Mesendoderm (in vitro differentiated cells): Measurements from ENCODE around the gene LGALS7B.

Experiments used
- DNase-seq: peaks from one replicate; pipeline ENCODE4 v3.0.0; 2013
- H2AK5ac ChIP-seq: 2 replicates; pipeline ENCODE4 v1.6.1; 2013; ENCODE audit warnings: low read length, inconsistent platforms
- H2BK120ac ChIP-seq: 2 replicates; pipeline ENCODE4 v1.6.1; 2013; ENCODE audit warnings: low read depth, mild to moderate bottlenecking, low read length, moderate library complexity, mixed read lengths
- H2BK15ac ChIP-seq: replicated peaks from 2 replicates; pipeline ENCODE4 v1.6.1; 2013; ENCODE audit warnings: low read depth, mild to moderate bottlenecking, moderate library complexity
- H2BK5ac ChIP-seq: 2 replicates; pipeline ENCODE4 v1.6.1; 2013; ENCODE audit warnings: low read length, inconsistent platforms
- H3K18ac ChIP-seq: 2 replicates; pipeline ENCODE4 v1.6.1; 2013; ENCODE audit warnings: mild to moderate bottlenecking, low read length, mixed read lengths
- H3K23ac ChIP-seq: one replicate; pipeline ENCODE4 v1.6.1; 2013; ENCODE audit warnings: low read length
- H3K27ac ChIP-seq: 2 replicates; pipeline ENCODE4 v1.5.1; 2013; ENCODE audit warnings: low read depth, mild to moderate bottlenecking, inconsistent platforms, low read length, moderate library complexity
- H3K27me3 ChIP-seq: 2 replicates; pipeline ENCODE4 v1.6.1; 2013; ENCODE audit warnings: low read length, control low read depth, mild to moderate bottlenecking, inconsistent platforms; ENCODE audit not compliant: insufficient read depth, poor library complexity
- H3K36me3 ChIP-seq: 2 replicates; pipeline ENCODE4 v1.6.1; 2013; ENCODE audit warnings: low read length, inconsistent platforms; ENCODE audit not compliant: control insufficient read depth, insufficient read depth
- H3K4ac ChIP-seq: one replicate; pipeline ENCODE4 v1.6.1; 2013; ENCODE audit warnings: low read depth, mild to moderate bottlenecking, low read length, moderate library complexity
- H3K4me1 ChIP-seq: 2 replicates; pipeline ENCODE4 v1.6.1; 2013; ENCODE audit warnings: low read depth, low read length, inconsistent platforms; ENCODE audit not compliant: control insufficient read depth
- H3K4me2 ChIP-seq: 2 replicates; pipeline ENCODE4 v1.6.1; 2013; ENCODE audit warnings: low read length
- H3K4me3 ChIP-seq: 2 replicates; pipeline ENCODE4 v1.5.1; 2013; ENCODE audit warnings: mild to moderate bottlenecking, low read length
- H3K56ac ChIP-seq: one replicate; pipeline ENCODE4 v1.6.1; 2013; ENCODE audit warnings: low read length
- H3K79me1 ChIP-seq: 2 replicates; pipeline ENCODE4 v1.6.1; 2013; ENCODE audit warnings: low read length, inconsistent platforms
- H3K79me2 ChIP-seq: 2 replicates; pipeline ENCODE4 v1.6.1; 2013; ENCODE audit warnings: mild to moderate bottlenecking, low read length; ENCODE audit not compliant: control insufficient read depth, insufficient read depth
- H3K9ac ChIP-seq: 2 replicates; pipeline ENCODE4 v1.6.1; 2013; ENCODE audit warnings: low read length, inconsistent platforms
- H4K5ac ChIP-seq: one replicate; pipeline ENCODE4 v1.6.1; 2013; ENCODE audit warnings: low read length
- H4K8ac ChIP-seq: one replicate; pipeline ENCODE4 v1.6.1; 2013; ENCODE audit warnings: low read depth, mild to moderate bottlenecking, control low read depth, low read length, moderate library complexity
- WGBS: extraction: QIAGEN DNeasy Blood & Tissue Kit; methylation state at CpG from one replicate; pipeline ENCODE4 v1.1.7; 2013; ENCODE audit warnings: low lambda C conversion rate, missing lambda C conversion rate; ENCODE audit not compliant: insufficient coverage; ENCODE audit errors: extremely low coverage; 5-methylcytosine and 5-hydroxymethylcytosine counted together

The LGALS7B gene

DNA sequence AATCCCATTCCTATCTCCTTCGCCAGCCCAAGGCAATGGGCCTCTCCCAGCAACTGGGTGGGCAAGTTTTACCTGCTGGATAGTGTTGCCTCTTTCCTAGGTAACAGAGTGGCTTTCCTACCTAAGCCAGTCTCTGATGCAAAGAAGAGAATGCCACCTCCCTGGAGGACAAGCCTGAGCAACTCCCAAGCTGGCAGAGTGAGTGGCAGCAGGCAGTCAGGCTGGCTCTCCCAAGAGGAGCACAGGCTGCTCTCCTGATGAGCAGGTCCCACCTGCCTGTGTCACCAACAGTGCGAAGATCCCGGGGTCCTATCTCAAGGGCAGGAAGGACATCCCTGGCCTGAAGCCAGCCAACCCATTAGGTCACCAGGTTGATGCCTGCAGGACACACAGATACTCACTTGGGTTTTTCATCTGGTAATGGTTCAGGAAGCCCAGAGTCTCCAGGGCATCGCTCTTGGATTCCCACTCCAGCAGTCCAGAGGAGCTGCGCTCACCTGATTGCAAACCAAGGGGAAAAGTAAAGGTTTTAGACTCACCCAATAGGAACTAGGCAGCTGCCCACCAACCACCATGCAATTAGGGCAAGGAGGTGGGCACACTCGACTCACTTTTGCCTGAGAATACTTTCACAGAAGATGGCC lies 48.1 kb downstream of the LGALS7B start:
- Histone ChIP-seq H3K4ac (no peak overlapping the region), H4K8ac (no peak overlapping the region), H3K4me3 (no peak overlapping the region), H3K27ac (no peak overlapping the region), H3K4me2 (no peak overlapping the region), H2BK5ac (no peak overlapping the region), H3K27me3 (no peaks in the 10 kb centered on the region), H3K79me2 (peaks cover 5% of the 10 kb centered on the region), H3K4me1 (no peaks in the 10 kb centered on the region), H3K36me3 (peaks cover 43% of the 10 kb centered on the region), H3K56ac (no peak overlapping the region), H2BK120ac (no peak overlapping the region), H4K5ac (no peak overlapping the region), H2AK5ac (no peak overlapping the region), H3K9ac (no peak overlapping the region), H3K18ac (no peak overlapping the region), H2BK15ac (no peak overlapping the region), H3K79me1 (peaks cover 14% of the 10 kb centered on the region), H3K23ac (no peak overlapping the region)
- no CpG with 5 or more reads among the region's 6 CpGs for WGBS
- no peak for DNase-seq

DNA sequence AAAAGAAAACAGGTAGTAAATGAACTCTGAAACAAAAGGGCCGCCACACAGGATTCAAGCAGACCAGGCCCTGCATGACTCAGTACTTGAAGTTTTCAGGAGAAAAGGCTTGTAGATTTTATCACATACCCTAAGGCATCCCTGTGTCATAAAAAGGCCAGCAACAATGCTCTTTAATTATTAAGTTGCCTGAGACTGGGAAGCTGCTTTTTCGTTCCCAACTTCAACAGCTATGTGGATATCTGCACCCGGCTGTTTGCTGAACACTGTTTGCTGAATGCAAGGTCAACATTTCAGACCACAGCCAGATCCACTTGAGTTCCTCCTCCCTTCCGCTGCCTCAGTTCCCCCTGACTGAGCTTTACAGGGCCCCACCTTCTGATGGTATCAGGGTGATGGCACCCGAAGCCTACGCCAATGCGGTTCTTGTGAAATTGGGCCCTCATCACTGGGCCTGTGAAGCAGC lies 48.7 kb downstream of the LGALS7B start:
- H3K4me2 ChIP-seq, result no peak overlapping the region
- no peaks in the 10 kb centered on the region for H3K27me3 ChIP-seq
- H3K4ac ChIP-seq, result no peak overlapping the region
- no peak overlapping the region for H4K5ac ChIP-seq
- no peak overlapping the region for H3K27ac ChIP-seq
- DNase-seq, result peak; percentile 54
- H3K18ac ChIP-seq, result no peak overlapping the region
- H2BK120ac ChIP-seq, result no peak overlapping the region
- H3K23ac ChIP-seq, result no peak overlapping the region
- H3K9ac ChIP-seq, result no peak overlapping the region
- no peak overlapping the region for H3K4me3 ChIP-seq
- H2BK15ac ChIP-seq, result no peak overlapping the region
- no peak overlapping the region for H4K8ac ChIP-seq
- H3K79me1 ChIP-seq, result peaks cover 14% of the 10 kb centered on the region
- H3K4me1 ChIP-seq, result no peaks in the 10 kb centered on the region
- no CpG with 5 or more reads among the region's 7 CpGs for WGBS
- peaks cover 46% of the 10 kb centered on the region for H3K36me3 ChIP-seq
- no peak overlapping the region for H2BK5ac ChIP-seq
- H3K79me2 ChIP-seq, result peaks cover 8% of the 10 kb centered on the region
- H3K56ac ChIP-seq, result no peak overlapping the region
- H2AK5ac ChIP-seq, result no peak overlapping the region

DNA sequence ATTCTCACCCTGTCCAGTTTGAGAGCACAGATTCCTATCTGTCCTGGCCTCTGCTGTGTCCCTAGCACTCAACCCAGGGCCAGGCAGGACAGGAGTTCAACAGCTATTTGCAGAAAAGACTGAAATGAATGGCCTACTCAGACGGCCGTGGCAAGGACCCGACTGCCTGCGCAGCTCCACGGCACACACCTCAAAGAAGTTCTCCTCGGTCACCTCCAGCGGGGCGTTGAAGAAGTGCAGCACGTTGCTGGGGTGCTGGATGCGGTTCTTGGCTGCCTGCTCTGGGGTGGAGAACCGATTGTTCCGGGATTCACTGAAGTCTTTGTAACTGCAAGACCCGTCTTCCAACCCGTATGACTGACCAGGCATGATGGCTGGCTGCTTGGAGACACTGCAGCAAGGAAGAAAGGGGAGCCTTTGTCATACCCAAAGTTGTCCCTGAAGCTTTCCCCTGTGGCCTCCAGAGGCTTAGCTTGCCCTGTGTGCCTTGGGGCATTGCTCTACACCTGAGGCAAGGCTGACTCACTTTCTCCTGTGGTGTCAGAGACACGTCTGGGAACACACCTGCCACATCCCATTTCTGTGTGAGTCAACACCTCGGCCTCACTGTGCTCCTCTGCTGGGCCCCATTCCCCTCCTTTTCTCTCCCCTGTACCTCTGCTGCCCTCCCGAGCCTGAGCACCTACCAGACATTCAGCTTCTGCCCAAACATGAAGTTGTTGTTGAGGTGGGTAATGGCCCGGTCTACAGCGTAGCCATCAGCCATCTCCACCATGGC lies 49.4 kb downstream of the LGALS7B start:
- Histone ChIP-seq H2BK15ac (no peak overlapping the region), H3K4me1 (no peaks in the 10 kb centered on the region), H2BK5ac (no peak overlapping the region), H3K4me2 (no peak overlapping the region), H3K18ac (no peak overlapping the region), H3K56ac (no peak overlapping the region), H4K8ac (no peak overlapping the region), H3K79me1 (peaks cover 18% of the 10 kb centered on the region), H2AK5ac (no peak overlapping the region), H3K79me2 (peaks cover 12% of the 10 kb centered on the region), H2BK120ac (no peak overlapping the region), H3K27ac (no peak overlapping the region), H3K9ac (no peak overlapping the region), H3K4ac (no peak overlapping the region), H4K5ac (no peak overlapping the region), H3K23ac (no peak overlapping the region), H3K27me3 (no peaks in the 10 kb centered on the region), H3K4me3 (no peak overlapping the region), H3K36me3 (peaks cover 51% of the 10 kb centered on the region)
- peak; percentile 45 for DNase-seq
- WGBS, result no CpG with 5 or more reads among the region's 19 CpGs

DNA sequence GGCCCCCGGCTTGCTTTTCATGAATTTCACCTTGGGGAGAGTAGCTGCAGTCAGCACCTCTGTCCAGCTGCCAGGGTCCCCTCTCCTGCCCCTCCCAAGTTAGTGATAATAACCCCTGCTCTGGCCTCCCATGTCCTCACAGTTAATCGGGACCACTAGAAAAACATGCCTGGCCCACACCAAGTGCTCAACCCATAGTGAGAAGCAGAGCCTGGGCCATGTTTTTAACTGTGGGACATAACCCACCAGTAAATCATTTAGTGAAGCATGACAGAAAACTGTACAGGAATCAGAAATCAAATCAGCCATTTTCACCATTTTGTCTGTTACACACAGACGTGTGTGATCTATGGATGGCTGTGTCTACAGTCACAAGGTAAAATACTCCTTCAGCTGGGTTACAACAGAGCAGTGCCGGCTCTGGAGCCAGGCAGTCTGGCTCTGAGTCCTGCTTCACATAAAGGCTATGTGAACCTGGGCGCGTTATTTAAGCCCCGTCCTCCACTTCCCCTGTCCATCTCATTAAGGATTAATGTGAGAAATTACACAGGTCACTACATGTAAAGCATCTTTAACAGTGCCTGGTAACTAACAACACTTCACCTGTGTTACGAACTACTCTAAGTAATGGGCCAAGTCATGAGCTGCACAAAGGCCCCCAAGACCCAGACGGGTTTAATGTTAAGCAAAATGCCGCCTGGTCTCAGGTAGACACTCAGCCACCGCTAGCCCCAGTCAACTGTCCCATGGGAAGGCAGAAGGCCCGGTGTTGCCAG lies 50.2 kb downstream of the LGALS7B start:
- Histone ChIP-seq H3K79me2 (peaks cover 18% of the 10 kb centered on the region), H3K36me3 (peaks cover 57% of the 10 kb centered on the region)

DNA sequence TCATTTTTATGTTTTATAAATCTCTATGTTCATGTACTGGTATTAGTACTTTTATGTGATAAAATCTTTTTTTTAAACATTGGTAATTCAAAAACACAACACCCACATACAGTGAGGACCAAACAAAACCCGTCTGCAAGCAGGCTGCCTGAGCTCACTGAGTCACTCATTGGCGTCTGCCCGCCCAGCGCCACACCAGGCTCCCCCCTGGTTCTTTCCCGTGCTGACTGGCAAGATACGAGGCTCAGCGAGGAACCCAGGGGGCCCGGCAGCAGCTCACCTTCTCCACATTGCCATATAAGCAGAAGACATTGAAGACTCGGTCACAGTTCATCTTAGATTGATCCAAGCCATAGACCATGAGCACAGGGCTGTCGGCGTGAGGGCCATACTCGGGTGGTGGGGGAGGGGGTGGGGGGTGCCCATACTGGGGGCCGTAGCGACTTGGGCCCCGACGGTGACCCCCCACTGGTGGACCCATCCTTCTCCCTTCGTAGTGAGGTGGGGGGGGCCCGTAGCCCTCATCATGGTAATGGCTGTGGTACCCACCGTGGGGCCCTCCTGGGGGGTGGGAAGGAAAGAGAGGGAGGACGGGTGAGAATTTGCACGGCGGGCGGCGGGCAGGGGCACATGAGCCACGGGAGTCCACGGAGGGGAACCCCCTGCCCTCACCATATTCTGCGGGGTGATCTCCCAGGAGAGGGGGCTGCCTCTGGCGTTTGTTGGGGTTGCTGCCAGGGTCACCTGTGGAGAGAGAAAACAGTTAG lies 51.0 kb downstream of the LGALS7B start:
- Histone ChIP-seq H4K5ac (no peak overlapping the region), H3K9ac (no peak overlapping the region), H3K27ac (no peak overlapping the region), H3K79me1 (peaks cover 22% of the 10 kb centered on the region), H4K8ac (no peak overlapping the region), H3K27me3 (no peaks in the 10 kb centered on the region), H3K4me1 (no peaks in the 10 kb centered on the region), H3K4ac (no peak overlapping the region), H2BK120ac (no peak overlapping the region), H3K23ac (no peak overlapping the region), H3K56ac (no peak overlapping the region), H3K4me3 (no peak overlapping the region), H3K18ac (no peak overlapping the region), H3K79me2 (peaks cover 21% of the 10 kb centered on the region), H2BK5ac (no peak overlapping the region), H3K4me2 (no peak overlapping the region), H2AK5ac (no peak overlapping the region), H2BK15ac (no peak overlapping the region), H3K36me3 (peaks cover 60% of the 10 kb centered on the region)
- no CpG with 5 or more reads among the region's 28 CpGs for WGBS
- DNase-seq, result no peak

More for the DNA sequence above, 50.2 kb downstream of the LGALS7B start:
- H3K4me2 ChIP-seq, result no peak overlapping the region
- H3K23ac ChIP-seq, result no peak overlapping the region
- H3K27ac ChIP-seq, result no peak overlapping the region
- H3K4me3 ChIP-seq, result no peak overlapping the region
- no peak for DNase-seq
- H3K27me3 ChIP-seq, result no peaks in the 10 kb centered on the region
- H2BK120ac ChIP-seq, result no peak overlapping the region
- no peak overlapping the region for H3K18ac ChIP-seq
- no peak overlapping the region for H4K5ac ChIP-seq
- H2AK5ac ChIP-seq, result no peak overlapping the region
- peaks cover 20% of the 10 kb centered on the region for H3K79me1 ChIP-seq
- no peak overlapping the region for H4K8ac ChIP-seq
- no peak overlapping the region for H3K4ac ChIP-seq
- no peak overlapping the region for H2BK15ac ChIP-seq
- no peak overlapping the region for H2BK5ac ChIP-seq
- no peak overlapping the region for H3K9ac ChIP-seq
- no peak overlapping the region for H3K56ac ChIP-seq
- WGBS, result no CpG with 5 or more reads among the region's 12 CpGs
- H3K4me1 ChIP-seq, result no peaks in the 10 kb centered on the region
